ENCODE measurements around the gene CDK16. TPM values are rescaled to one million over a fixed set of nuclear protein-coding genes. Genes with fewer than 3 reads are reported as not detected.

The CDK16 gene
- total RNA-seq, 2 experiments from 2014 or later: 59.6 to 60.0 TPM

- ChIA-PET POLR2A (interaction anchor here (0.8 to 2.7 kb wide), 15 partner anchors 14 to 645 kb away, joined by 3 to 38 read pairs (median 5); partner anchors contain the start of genes CDK16, ELK1, NDUFB11 and RBM10), CTCF (interaction anchor here (0.9 to 1.7 kb wide), 7 partner anchors 28 to 332 kb away, joined by 3 to 8 read pairs (median 3); partner anchors contain the start of genes NDUFB11 and RBM10)
Observed at GRCh38 chrX:47191331-47191730, 27.1 kb upstream of the CDK16 start.

DNA sequence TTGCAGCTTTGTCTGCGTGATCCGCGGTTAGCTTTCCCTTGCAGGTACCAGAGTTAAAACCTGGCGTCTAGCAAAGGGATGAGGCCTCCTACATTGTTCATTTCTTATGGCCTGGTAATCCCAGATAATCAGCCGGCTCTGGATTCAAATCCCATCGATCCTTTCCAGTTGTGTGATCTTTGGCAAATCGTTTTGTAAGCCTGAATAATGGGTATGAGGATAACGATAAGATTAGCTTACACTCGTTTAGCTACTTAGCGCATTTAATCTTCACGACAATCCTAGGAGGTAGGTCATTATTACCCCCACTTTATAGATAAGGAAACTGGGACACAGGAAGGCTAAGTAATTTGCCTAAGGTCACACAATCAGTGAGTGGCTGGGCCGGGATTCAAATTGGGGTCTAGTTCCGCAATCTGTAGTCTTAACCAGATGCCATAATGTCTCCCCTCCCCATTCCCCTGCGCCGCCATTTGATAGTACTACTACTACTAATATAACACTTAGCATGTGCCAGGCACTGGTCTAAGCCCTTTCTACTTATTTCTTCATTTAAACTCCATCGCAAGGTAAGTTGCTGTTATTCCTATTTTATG is 26.6 kb upstream of the CDK16 start:
- H3K36me3 Mint-ChIP-seq (ENCODE audit: low read depth): peaks cover 28% of the 10 kb centered on the region
- CTCF ChIA-PET: interaction anchor here (1.2 to 1.7 kb wide), 4 partner anchors 47 to 331 kb away, joined by 3 to 8 read pairs (median 6); partner anchors contain the start of genes NDUFB11 and RBM10
- peaks cover 43% of the 10 kb centered on the region for H3K4me1 Mint-ChIP-seq
- H3K4me3 Mint-ChIP-seq: peak overlapping the region; percentile 85
- DNase-seq: no peak
- no peaks in the 10 kb centered on the region for H3K27me3 Mint-ChIP-seq
- POLR2A ChIA-PET: interaction anchor here (1.0 to 2.7 kb wide), 7 partner anchors 25 to 332 kb away, joined by 3 to 38 read pairs (median 10); partner anchors contain the start of genes CDK16, NDUFB11, RBM10 and USP11
- peak overlapping the region; percentile 88 for H3K27ac Mint-ChIP-seq
- no peaks in the 10 kb centered on the region for H3K9me3 Mint-ChIP-seq

More at GRCh38 chrX:47191331-47191730, 27.1 kb upstream of the CDK16 start:
- Mint-ChIP-seq H3K4me3 (peak overlapping the region; percentile 85), H3K27me3 (no peaks in the 10 kb centered on the region), H3K36me3 (ENCODE audit: low read depth) (peaks cover 24% of the 10 kb centered on the region), H3K4me1 (peaks cover 37% of the 10 kb centered on the region), H3K9me3 (no peaks in the 10 kb centered on the region), H3K27ac (peak overlapping the region; percentile 88)
- DNase-seq: peak; percentile 55

DNA sequence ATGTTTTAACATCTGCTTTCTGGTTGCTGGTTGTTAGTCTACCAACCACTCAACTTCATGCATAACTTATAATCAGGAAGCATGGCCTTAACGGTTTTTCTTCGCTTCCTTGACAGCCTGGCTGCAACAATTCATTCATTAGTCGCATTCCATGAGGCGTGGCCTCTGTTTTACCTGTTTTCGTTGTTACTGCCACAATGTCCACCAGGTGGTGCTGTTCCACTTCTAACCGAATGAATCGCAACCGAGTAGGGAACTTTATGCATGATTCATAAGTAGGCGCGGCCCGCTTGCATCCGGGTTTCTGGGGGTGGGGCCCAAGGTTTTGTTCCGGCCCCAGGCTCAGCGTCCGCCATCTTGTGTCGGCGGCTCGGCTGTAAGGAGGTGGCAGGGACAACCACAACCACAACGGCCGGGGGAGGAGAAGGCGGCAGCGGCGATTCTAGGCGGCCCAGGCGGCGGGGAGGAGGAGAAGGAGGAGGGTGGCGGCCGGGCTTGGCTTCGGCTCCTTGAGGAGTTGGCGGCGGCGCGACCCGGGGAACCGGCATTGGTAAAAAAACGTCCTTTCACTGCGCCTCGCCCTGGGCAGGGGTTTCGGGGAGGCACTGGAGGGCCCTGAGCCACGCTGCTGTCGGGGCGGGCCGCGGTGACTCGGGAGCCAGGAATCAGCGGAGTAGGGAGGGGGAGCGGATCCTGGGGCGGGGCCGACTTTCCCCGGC is 24.8 kb upstream of the CDK16 start, which contains the start of gene UBA1:
TSS of gene UBA1 (plus strand) at position 355 of the 719 bp plus-strand sequence. CDS start 4,974 bp downstream, outside the sequence.
- peak within 1 kb of the TSS; percentile 90 for H3K4me3 Mint-ChIP-seq
- H3K27ac Mint-ChIP-seq: peak within 1 kb of the TSS; percentile 93
- ChIA-PET POLR2A (interaction anchor here (0.9 to 3.2 kb wide), 6 partner anchors 22 to 367 kb away, joined by 3 to 16 read pairs (median 7); partner anchors contain the start of genes CDK16, NDUFB11, RBM10 and USP11), CTCF (interaction anchor here (1.0 to 1.4 kb wide), 5 partner anchors 24 to 330 kb away, joined by 3 to 6 read pairs (median 5); no protein-coding TSS in a partner anchor)
- H3K4me1 Mint-ChIP-seq: peaks cover 50% of the 10 kb centered on the region
- DNase-seq: peak; percentile 93
- no peaks in the 10 kb centered on the region for H3K27me3 Mint-ChIP-seq
- H3K36me3 Mint-ChIP-seq (ENCODE audit: low read depth): peaks cover 33% of the 10 kb centered on the region
- no peaks in the 10 kb centered on the region for H3K9me3 Mint-ChIP-seq

GRCh38 chrX:47194194-47194787 is 24.2 kb upstream of the CDK16 start:
- H3K27me3 Mint-ChIP-seq: no peaks in the 10 kb centered on the region
- H3K9me3 Mint-ChIP-seq: no peaks in the 10 kb centered on the region
- peaks cover 50% of the 10 kb centered on the region for H3K4me1 Mint-ChIP-seq
- H3K4me3 Mint-ChIP-seq: peak overlapping the region; percentile 90
- H3K27ac Mint-ChIP-seq: peak overlapping the region; percentile 93
- peaks cover 40% of the 10 kb centered on the region for H3K36me3 Mint-ChIP-seq (ENCODE audit: low read depth)
- ChIA-PET POLR2A (interaction anchor here (0.6 to 3.2 kb wide), 9 partner anchors 22 to 431 kb away, joined by 3 to 16 read pairs (median 3); partner anchors contain the start of genes ARAF, CDK16, NDUFB11 and RBM10), CTCF (interaction anchor here (0.8 to 1.4 kb wide), 4 partner anchors 24 to 329 kb away, joined by 3 to 6 read pairs (median 5); no protein-coding TSS in a partner anchor)
- DNase-seq: no peak

- peaks cover 52% of the 10 kb centered on the region for H3K36me3 Mint-ChIP-seq (ENCODE audit: low read depth)
- peaks cover 44% of the 10 kb centered on the region for H3K4me1 Mint-ChIP-seq
Observed at GRCh38 chrX:47196098-47196497, 22.4 kb upstream of the CDK16 start.

DNA sequence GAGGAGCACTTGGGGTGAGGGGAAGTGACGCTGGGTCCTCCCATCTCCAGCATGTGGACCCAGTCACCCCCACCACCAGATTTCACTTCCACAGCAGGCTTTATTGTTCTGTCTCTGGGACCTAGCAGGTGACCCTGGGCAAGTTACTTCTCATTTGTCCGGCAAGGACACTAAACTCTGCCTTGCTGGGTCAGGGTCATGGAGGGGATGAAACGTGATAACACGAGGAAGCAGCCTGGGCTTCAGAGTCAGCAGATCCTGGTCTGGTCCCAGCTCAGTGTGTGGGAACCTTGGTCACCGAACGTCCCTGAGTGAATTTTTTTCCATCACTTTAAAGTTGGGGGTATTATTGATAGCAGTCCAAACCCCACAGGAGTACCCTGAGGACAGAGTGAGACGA is 21.0 kb upstream of the CDK16 start:
- Mint-ChIP-seq H3K27me3 (no peaks in the 10 kb centered on the region), H3K4me3 (no peak overlapping the region)
- POLR2A ChIA-PET: no interaction called here

More at GRCh38 chrX:47196098-47196497, 22.4 kb upstream of the CDK16 start:
- ChIA-PET CTCF (no interaction called here), POLR2A (interaction anchor here (3.2 kb wide), 1 partner anchor 37 kb away, joined by 11 read pairs; the partner anchor contains the start of gene USP11)
- Mint-ChIP-seq H3K4me3 (peak overlapping the region; percentile 90), H3K9me3 (no peaks in the 10 kb centered on the region), H3K27me3 (no peaks in the 10 kb centered on the region), H3K27ac (peak overlapping the region; percentile 93)
- no peak for DNase-seq

GRCh38 chrX:47198026-47198686 is 20.3 kb upstream of the CDK16 start:
- ChIA-PET CTCF (no interaction called here), POLR2A (no interaction called here)
- H3K9me3 Mint-ChIP-seq: no peaks in the 10 kb centered on the region

More for the DNA sequence above, 21.0 kb upstream of the CDK16 start:
- Mint-ChIP-seq H3K4me1 (peaks cover 40% of the 10 kb centered on the region), H3K9me3 (no peaks in the 10 kb centered on the region), H3K27ac (peak overlapping the region; percentile 35), H3K36me3 (ENCODE audit: low read depth) (peaks cover 64% of the 10 kb centered on the region)
- CTCF ChIA-PET: no interaction called here
- no peak for DNase-seq

GRCh38 chrX:47198687-47199080 is 19.8 kb upstream of the CDK16 start:
- ChIA-PET CTCF (no interaction called here), POLR2A (no interaction called here)
- peaks cover 72% of the 10 kb centered on the region for H3K36me3 Mint-ChIP-seq (ENCODE audit: low read depth)
- no peak overlapping the region for H3K27ac Mint-ChIP-seq
- H3K27me3 Mint-ChIP-seq: no peaks in the 10 kb centered on the region
- H3K4me1 Mint-ChIP-seq: peaks cover 29% of the 10 kb centered on the region
- H3K9me3 Mint-ChIP-seq: no peaks in the 10 kb centered on the region
- no peak overlapping the region for H3K4me3 Mint-ChIP-seq
- no peak for DNase-seq

More at GRCh38 chrX:47198026-47198686, 20.3 kb upstream of the CDK16 start:
- no peaks in the 10 kb centered on the region for H3K27me3 Mint-ChIP-seq
- H3K4me1 Mint-ChIP-seq: peaks cover 34% of the 10 kb centered on the region
- DNase-seq: no peak
- peaks cover 71% of the 10 kb centered on the region for H3K36me3 Mint-ChIP-seq (ENCODE audit: low read depth)
- H3K27ac Mint-ChIP-seq: no peak overlapping the region
- no peak overlapping the region for H3K4me3 Mint-ChIP-seq

GRCh38 chrX:47199286-47199685 is 19.2 kb upstream of the CDK16 start:
- no peak overlapping the region for H3K4me3 Mint-ChIP-seq
- H3K36me3 Mint-ChIP-seq (ENCODE audit: low read depth): peaks cover 74% of the 10 kb centered on the region
- POLR2A ChIA-PET: no interaction called here
- peaks cover 29% of the 10 kb centered on the region for H3K4me1 Mint-ChIP-seq
- H3K27ac Mint-ChIP-seq: no peak overlapping the region
- H3K9me3 Mint-ChIP-seq: no peaks in the 10 kb centered on the region
- no peaks in the 10 kb centered on the region for H3K27me3 Mint-ChIP-seq
- DNase-seq: no peak
- CTCF ChIA-PET: no interaction called here

DNA sequence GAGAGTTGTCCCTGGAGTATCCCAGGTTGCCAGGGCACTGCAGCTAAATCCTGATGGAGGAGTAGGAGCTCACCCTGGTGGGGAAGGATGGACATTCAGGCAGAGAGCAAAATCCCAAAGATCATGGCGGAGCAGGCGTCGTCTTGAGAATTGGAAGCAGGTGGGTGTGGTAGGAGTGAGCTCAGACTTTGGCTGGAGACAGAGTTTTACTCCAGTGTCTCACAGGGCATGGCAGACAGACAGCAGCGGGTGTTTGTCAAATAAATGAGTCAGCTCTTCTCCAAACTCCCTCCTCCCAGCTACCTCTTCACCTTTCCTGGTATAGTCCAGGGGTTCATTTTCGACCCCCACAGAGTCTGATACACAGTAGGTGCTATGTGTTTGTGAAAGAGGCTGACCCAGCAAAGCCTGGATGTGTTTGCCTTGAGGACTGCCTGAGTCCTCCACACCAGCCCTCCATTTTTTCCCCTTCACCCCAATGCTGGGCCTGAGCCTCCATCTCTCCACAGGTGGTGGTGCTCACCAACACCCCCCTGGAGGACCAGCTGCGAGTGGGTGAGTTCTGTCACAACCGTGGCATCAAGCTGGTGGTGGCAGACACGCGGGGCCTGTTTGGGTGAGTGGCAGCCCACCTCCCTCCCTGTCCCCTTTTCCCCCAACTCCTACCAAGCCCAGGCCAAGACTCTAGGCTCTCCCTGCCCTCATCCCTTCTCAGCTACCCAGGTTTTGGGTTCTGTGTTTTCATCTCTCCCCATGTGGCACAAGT is 17.9 kb upstream of the CDK16 start:
- Mint-ChIP-seq H3K27ac (no peak overlapping the region), H3K27me3 (no peaks in the 10 kb centered on the region), H3K4me3 (no peak overlapping the region), H3K4me1 (peaks cover 20% of the 10 kb centered on the region), H3K36me3 (ENCODE audit: low read depth) (peaks cover 69% of the 10 kb centered on the region), H3K9me3 (no peaks in the 10 kb centered on the region)
- POLR2A ChIA-PET: interaction anchor here (1.3 to 1.5 kb wide), 2 partner anchors 11 to 17 kb away, joined by 3 read pairs; no protein-coding TSS in a partner anchor
- CTCF ChIA-PET: interaction anchor here (0.6 kb wide), 1 partner anchor 112 kb away, joined by 4 read pairs; no protein-coding TSS in a partner anchor
- DNase-seq: no peak

DNA sequence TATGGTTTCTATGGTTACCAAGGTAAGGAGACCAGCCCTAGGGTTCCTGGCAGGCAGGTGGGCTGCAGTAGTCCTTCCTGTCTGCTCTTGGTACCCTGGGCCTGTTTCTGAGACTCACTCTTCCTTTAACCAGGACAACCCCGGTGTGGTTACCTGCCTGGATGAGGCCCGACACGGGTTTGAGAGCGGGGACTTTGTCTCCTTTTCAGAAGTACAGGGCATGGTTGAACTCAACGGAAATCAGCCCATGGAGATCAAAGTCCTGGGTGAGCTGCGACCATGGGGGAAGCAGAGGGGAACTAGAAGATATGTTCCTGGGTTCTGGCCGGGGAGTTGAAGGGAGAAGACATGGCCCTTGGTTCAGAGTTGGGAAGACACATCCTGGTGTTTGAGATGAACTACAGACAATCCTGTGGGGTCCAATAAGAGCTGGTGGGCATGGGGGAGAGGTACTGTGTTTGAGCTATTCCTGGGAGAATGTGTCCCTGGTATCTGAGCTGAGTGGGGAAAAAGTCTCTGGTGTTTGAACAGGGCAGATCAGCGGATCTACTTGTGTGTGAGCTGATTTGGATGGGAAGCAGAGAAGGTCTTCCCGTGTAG is 17.0 kb upstream of the CDK16 start:
- Mint-ChIP-seq H3K4me1 (peaks cover 11% of the 10 kb centered on the region), H3K9me3 (no peaks in the 10 kb centered on the region), H3K36me3 (ENCODE audit: low read depth) (peaks cover 68% of the 10 kb centered on the region), H3K4me3 (no peak overlapping the region), H3K27ac (no peak overlapping the region), H3K27me3 (no peaks in the 10 kb centered on the region)
- no peak for DNase-seq
- CTCF ChIA-PET: no interaction called here
- POLR2A ChIA-PET: interaction anchor here (0.8 to 1.5 kb wide), 4 partner anchors 12 to 18 kb away, joined by 3 to 4 read pairs (median 3); no protein-coding TSS in a partner anchor

Measured in activated CD4-positive, alpha-beta memory T cell treated with anti-CD3 and anti-CD28 coated beads, Interleukin-2, amount 10 ng/mL, durations not matched to agents 7 days and 5 days (primary cell).